GF-D8 (cell line): Measurements from ENCODE around the gene SYN1.

ENCODE experiments used
- DNase-seq: peaks from one replicate; lab custom pipeline; 2025; lab: John Stamatoyannopoulos, UW

SYN1 gene

DNA sequence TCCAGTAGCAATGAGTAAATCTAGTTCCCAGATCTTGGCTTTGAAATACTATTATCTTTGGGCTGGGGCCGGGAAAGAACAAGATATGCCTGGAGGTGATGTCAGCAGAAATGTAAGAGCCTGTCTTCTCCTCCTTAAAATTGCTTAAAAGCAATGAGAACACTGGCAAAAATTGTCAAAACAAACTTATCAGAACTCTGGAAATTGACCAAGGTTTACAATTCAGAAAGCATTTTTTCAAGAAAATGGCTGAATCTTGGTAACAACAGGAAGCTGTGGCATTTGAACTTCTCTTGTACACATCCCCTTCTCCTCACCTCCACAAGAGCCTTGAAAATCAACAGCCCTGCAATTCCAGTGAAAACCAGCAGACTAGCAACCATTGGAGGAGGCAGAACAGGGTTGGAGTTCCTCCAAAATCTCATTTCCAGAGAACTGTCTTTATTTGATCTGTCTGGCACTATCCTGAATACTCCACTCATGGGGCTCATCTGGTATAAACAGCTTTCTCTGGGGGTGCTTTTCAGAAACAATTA is 23.9 kb downstream of the SYN1 start:
- DNase-seq: no peak

DNA sequence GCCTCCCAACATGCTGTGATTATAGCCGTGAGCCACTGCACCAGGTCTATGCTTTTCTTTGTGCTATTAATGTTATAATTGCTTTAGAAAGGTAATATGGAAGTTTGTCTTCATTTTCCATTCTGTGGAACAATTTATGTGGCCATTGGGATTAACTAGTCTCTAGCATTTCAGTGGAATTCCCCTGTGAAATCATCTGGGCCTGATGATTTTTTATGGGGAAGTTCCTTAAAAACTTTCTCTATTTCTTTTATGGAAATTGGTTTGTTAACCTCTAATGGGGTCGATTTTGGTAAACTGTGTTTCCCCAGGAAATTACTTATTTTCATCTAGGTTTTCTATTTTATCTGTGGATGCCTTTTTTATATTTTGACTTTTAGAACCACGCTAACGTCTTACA is 26.1 kb downstream of the SYN1 start:
- DNase-seq: no peak

DNA sequence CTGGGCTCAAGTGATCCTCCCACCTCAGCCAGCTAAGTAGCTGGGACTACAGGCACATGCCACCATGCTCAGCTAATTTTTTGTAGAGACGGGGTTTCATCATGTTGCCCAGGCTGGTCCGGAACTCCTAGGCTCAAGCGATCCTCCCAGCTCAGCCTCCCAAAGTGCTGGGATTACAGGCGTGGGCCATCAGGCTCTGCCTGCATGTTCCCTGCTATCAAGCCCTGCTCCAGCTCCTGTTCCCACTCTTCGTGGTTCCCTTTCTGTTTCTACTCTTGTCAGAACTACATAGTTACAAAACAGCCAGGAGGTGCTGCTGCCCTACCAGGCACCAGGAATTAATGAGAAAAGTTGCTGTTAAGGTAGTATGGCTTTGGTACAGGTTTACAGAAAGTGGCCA is 28.7 kb downstream of the SYN1 start:
- DNase-seq: no peak

DNA sequence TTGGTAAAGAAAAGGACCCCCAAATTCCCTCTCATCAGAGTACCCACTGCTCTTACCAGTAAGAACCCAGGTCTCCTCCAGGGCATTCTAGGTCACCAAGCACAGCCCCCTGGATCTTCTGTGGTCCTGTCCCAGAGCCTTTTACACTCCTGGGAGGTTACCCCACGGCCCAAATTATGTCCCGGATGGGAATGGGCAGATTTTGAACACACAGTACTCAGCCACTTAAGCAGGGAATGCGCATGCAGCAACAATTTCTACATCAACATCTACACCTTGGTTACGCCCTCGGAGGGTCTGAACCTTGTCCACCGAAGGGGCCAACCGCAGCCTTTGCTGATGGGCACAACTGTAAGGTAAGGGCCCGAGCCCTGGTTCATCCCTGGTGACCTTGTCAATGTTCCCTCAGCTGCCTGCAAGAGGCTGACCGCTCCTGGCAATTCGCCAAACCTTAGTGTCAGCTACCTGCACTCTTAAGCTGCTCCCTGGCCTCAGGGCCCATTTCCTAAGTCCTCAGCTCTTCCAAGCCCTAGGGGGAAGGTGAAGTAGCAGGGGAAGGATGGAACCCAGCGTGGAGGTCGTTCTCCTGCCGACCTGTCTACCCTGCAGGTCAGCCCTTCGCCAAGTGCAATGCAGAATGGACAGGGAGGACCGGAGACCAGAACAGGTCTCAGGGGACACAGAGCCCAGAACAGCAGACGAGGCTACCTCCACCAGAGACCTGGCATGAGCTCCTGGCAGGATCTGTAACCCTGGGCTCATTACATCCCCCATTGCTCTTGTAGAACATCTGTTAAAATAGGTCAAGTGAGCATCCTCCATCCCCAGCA is 31.5 kb downstream of the SYN1 start:
- no peak for DNase-seq

DNA sequence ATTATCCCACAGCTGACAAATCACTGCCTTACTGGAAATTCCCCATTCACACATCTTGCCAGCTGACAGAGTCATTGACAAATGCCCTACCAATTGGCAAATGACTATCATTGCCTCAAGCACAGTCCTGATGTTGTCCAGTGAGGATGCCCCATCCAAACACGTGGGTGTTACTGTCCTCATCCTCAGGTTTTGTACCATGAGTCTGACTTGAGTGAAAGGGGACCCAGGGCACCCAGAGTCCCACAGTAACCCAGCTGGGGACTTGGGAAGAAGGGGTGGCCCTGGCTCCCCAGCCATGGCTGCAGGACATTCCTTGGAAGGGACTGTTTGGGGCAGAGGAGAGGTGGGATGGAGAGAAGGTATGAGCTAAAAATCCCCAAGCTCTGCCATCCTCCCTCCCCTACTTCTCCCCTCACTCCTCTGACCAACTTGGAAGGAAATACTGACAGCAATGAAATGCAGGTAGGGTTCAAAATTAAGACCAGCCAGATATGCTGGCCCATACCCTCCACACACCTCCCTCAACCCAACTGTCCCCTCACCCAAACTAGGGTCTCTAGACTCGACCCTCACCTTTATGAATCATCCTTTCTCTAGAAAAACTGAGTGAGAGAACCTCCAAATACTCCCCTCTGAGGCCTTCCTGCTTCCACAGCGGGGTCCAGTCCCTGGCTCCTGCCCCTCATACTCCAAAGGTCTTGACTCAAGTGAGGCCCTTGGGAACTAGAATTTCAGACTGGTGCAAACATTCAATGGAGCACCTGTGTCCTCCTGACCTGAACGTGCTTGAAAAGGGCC is 32.4 kb downstream of the SYN1 start:
- no peak for DNase-seq

DNA sequence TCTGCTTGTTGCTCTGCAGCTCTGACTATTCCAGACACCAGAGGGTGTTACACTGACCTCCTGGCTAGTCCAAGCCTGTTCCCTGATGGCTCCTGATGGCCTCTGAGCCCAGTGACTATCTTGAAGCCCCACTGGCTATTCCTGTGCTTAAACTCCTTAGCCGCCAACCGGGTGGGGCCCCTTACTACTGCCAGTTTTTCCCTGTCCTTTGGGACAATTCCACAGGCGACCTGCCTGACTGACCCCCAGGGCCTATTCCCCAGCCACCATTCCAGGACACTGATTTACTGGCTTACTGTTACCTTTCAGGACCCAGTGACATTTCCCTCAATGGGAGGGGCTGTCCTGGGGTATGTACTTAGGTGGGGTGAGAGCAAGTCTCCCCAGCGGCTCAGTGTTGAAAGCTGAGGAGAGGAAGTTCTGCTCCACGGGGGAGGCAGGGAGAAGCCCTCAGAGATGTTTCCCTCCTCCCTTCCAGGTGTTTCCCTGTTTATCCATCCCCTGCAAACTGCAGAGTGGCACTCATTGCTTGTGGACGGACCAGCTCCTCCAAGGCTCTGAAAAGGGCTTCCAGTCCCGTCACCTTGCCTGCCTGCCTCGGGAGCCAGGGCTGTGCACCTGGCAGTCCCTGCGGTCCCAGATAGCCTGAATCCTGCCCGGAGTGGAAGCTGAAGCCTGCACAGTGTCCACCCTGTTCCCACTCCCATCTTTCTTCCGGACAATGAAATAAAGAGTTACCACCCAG is 33.4 kb downstream of the SYN1 start:
- no peak for DNase-seq

DNA sequence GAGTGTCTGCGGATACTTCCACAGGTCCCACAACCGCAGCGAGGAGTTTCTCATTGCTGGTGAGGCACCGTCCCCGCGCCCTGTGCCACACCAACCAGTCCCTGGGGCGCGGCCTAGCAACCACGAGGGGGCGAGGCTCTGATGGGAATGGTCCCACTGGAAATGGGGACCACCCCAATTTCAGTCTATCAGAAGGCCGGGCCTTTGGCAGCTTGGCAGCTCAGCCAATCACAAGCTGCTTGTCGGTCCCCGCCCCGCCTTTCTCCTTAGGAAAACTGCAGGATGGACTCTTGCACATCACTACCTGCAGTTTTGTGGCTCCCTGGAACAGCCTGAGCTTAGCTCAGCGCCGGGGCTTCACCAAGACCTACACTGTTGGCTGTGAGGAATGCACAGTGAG is 34.4 kb downstream of the SYN1 start:
- no peak for DNase-seq

DNA sequence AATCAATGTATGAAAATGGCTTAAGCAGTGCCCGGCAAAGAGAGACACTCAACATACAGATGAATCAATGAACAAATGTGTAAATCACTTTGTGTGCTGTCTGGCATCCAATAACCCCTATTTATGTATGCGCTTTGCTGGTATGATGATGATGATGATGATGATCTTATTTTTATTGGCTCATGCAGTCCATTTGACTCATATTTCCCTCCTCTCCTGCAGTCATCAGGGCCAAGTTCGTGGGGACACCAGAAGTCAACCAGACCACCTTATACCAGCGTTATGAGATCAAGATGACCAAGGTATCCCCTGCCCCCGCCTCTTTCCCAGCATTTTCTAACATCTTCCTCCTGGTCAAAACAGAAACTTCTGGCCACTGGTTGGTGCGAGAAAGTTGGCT is 34.9 kb downstream of the SYN1 start:
- no peak for DNase-seq

DNA sequence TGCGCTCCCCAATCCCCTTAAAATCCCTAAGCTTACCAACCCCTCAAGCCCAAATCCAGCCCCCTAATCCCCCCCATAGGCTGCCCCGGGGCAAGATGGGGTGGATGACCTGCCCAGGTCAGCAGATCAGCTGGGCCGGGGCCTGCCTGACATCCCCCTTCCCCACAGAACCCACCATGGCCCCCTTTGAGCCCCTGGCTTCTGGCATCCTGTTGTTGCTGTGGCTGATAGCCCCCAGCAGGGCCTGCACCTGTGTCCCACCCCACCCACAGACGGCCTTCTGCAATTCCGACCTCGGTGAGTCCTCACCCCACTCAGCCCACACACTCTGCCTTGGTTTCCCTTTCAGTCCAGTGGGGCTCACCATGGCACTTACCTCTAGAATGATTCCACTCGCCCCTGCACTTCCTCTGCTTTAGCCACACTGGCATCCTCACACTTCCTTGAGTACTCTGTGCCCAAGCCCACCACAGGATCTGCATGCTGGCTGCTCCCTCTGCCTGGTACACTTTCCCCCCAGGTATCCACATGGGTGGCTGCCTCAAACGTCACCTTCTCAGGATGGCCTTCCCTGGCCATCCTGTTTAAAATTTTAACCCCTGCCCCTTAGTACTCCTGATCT is 36.3 kb downstream of the SYN1 start:
- DNase-seq: no peak

DNA sequence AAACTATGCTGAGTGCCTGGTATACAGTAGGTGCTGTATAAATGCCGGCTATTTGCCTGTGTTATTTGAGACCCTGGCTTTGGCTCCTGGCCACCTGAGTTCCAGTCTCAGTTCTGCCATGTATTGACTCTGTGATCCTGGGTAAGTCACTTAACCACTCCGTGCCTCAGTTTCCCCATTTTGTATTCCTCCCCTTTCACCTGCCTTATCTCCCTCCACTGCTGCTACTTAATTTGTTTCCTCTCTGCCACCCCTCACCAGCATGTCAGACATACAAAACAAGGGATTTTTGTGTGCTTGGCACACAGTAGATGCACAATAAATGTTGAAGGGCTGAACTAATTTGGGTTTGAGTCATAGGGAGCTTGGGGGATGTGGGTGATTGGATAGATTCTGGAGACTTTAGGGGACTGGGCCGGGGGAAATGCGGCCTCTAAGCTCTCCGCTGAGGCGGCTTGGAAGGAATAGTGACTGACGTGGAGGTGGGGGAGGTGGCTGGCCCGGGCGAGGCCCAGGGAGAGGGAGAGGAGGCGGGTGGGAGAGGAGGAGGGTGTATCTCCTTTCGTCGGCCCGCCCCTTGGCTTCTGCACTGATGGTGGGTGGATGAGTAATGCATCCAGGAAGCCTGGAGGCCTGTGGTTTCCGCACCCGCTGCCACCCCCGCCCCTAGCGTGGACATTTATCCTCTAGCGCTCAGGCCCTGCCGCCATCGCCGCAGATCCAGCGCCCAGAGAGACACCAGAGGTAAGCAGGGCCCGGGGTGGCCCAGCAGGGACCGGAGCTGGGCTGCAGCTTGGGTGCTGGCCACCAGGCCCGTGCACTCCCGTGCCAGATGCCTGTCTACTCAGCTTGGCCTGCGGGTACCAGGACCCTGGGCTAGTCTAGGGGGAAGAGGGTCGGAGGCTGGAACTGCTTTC is 37.7 kb downstream of the SYN1 start, which contains the start of gene TIMP1:
Gene TIMP1 (plus strand): TSS at position 706 of the 917 bp plus-strand sequence. CDS start 980 bp downstream, outside the sequence.
- peak; percentile 64 for DNase-seq

DNA sequence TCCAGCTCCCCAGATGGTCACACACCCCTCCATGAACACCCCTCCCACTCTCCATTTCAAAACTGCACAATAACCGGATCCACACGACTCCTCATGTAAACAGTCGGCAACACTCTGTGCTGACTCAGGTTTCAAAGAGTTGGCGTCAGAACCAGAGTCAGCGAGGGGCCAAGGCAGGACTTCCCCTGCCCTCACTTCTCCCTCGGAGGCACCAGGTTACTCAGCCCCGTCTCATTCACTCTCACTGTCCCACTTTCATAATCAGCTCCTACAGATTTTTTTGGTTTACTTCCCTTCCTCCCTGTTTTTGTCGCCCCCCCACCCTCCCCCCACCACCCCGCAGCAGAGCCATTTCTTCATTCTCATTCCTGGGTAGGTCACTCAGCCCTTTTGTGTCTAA is 40.1 kb downstream of the SYN1 start:
- no peak for DNase-seq

DNA sequence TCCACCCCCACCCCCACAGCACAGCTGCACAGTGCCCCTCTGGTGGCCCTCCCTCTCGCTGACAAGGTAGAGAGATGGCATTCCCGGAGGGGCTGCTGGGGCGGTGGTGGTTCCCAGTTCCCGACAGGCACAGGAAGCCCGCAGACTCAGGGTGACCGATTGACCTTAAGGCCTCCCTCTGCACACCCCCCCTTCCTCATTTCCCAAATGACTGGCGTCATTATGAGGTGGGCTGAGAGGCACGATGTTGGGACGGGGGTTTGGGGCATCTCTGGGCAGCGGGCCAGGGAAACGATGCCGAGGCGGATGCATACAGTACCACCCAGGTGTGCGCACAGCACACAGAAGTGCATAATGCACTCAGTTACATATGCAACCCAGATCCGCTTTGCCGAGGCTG is 41.0 kb downstream of the SYN1 start:
- DNase-seq: no peak

DNA sequence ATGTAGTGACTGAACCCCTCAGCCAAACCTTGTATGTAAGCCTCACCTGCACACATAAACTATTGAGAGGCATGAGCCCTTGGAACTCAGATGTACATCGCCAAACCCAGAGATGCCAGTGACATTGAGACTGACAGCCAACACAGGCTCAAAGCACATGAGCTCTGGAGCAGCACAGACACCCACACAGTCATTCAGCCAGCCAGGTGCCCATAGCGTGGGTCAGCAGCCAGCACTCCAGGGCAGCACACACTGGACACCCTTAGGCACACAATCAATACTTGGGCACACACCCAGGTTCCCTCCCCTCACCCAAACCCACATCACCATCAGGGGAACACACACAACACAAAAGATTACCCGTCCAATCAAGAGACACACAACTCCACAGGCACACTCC is 41.8 kb downstream of the SYN1 start:
- DNase-seq: no peak

DNA sequence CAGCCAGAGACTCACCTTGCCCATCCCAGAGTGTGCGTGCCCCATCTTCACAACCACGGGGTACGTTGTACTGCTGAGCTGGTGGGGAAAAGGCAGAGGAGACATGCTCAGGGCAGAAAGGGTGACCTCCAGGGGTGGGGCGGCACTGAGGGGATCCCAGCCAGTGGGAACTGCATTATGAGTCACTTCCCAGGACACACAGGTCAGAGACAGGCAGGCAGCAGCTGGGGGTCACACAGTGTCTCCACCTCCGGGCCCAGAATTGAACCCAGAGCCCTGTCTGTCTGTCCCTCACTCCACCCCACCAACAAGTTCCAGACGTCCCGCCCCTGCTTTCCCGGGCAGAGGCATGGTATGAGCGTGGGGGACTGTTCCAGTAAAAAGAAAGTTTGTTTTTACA is 42.2 kb downstream of the SYN1 start:
- no peak for DNase-seq

DNA sequence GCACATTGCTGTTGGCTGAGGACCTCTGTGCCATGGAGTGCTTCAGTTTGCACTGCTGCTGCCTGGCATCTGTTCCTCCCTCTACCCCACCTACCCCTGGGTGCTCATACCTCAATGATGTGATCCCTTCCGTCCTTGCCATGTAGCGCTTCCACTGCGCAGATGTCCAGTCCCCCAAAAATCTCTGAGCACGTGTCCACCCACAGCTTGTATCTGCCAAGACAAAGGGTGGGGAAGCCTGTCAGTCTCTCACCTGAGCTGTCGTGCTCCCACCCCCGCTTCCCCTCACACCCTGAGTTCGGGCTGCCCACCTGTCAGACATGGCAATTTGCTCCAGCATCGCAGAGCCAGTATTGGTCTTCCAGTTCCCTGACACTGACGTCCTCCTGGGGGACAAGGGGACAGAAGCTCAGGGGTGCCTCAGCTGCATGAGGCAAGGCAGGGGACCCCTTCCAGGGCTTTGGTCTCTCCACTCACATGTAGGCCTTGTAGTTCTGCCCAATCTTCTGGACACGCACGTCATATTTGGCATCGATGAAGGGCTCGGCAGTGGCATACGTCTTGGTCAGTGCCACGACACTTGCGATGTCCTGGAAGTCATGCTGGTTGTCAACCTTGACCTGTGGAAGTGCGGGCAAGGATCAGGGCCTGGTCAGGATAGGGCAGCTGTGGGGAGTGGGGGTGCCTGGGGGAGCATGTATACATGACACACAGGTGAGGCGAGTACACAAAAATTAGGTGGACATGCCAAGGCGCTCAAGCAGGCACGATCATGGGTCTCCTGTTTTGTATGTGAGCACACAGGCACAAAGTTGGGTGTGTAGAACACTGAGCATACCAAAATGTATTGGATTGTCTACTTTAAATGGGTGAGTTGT is 43.4 kb downstream of the SYN1 start:
- no peak for DNase-seq

DNA sequence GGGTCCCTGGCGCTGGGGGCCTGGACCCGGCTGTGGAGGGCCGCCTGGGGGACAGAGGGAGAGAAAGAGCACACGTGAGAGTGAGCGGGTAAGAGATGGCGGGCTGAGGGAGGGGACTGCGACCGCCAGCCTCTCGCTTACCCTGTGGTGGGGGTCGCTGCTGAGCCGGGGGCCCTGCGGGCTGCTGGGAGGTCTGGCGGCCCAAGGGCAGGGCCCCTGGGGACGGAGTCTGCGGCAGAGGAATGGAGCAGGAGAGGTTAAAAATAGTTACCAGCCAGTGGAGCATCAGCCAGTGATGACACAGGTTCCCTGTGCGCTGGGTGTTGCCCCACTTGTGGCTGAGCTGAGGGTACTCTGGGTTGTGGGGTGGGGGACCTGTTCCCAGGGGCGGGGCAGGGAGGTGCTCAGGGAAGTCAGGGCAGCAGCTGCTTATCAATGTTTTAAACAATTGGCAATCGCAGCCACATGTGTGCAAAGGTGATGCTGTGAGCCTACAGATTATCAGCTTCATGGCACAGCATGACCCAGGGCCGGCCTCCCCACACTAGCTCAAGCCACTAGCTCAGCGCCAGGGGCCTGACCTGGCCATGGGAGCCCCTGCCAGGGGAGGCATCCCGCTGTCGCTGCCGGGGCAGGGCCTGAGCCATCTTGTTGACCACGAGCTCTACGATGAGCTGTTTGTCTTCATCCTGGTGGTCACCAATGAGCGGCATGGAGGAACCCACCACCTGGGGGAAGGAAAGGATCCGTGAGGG is 44.9 kb downstream of the SYN1 start:
- DNase-seq: no peak

DNA sequence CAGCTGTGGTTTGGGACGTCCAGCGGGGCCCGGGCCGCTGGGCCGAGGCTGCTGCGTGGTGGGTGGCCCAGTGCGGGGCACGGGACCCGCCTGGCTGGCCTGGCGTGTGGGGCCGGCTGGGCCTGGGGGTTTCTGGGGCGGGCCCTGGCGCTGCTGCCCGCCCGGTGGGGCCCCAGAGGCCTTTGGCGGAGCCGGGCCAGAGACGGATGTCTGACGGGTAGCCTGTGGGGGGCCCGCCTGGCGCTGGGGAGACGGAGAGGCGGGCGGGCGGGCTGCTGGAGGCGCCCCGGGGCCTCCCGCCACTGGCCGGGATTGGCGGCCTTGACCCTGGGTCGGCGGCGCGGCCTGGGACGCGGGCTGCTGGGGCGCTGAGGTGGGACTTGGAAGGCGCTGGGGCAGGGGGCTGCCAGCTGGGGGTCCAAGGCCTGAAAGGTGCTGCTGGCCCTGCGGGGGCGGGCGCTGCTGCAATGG is 45.5 kb downstream of the SYN1 start:
- no peak for DNase-seq

DNA sequence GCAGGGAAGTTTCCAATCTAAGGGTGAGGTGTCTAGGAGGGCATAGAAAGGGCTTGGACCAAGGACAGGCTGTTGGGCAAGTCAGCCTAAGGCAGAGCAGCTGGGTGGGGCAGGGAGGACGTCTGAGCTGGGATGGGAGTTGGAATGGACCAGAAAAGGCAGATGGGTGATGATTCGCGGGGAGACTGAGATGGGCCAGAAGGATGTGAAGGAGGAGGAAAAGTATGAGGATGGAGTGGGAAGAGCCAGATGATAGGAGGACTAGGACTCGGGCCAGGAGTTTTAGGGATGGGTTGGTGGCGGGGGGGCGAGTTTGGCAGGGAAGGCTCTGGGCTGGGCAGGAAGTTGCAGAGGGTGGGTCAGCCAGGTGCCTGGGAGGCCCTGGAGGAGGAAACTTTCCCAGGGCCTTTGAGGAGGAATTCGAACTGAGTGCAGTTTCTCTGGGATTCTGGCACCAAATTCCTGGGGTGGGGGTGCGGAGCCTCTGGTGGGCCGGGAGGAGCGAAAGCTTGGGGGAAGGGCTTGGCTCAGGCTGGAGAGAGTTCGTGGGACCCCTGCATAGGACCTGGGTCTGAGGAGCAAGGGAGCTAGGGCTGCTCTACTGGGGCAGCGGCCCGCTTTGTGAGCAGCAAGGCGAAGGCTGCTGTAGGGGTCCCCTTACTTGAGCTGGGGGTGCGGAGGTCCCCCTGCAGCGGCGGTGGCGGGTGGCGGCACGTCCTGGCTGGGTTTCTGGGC is 46.1 kb downstream of the SYN1 start:
- DNase-seq: no peak
